Measurements from ENCODE around the gene CAD.

CAD gene

GRCh38 chr2:27223416-27223815 lies 6.2 kb downstream of the CAD start:
- Mint-ChIP-seq H3K9me3 (no peaks in the 10 kb centered on the region), H3K4me1 (ENCODE audit: low read depth) (peaks cover 4% of the 10 kb centered on the region), H3K27ac (no peak overlapping the region), H3K36me3 (ENCODE audit: low read depth) (peaks cover 76% of the 10 kb centered on the region), H3K4me3 (no peak overlapping the region), H3K27me3 (no peaks in the 10 kb centered on the region)
- intact Hi-C loops (cut with micrococcal nuclease), result no loop called here

- Mint-ChIP-seq H3K36me3 (ENCODE audit: low read depth) (peaks cover 87% of the 10 kb centered on the region), H3K27me3 (no peaks in the 10 kb centered on the region), H3K27ac (no peak overlapping the region), H3K9me3 (no peaks in the 10 kb centered on the region), H3K4me1 (ENCODE audit: low read depth) (no peaks in the 10 kb centered on the region), H3K4me3 (no peak overlapping the region)
- intact Hi-C loops (cut with micrococcal nuclease), result no loop called here
Measured at GRCh38 chr2:27225526-27225925, 8.4 kb downstream of the CAD start.

- no peaks in the 10 kb centered on the region for H3K4me1 Mint-ChIP-seq (ENCODE audit: low read depth)
- H3K27me3 Mint-ChIP-seq, result no peaks in the 10 kb centered on the region
- intact Hi-C loops (cut with micrococcal nuclease), result no loop called here
- H3K27ac Mint-ChIP-seq, result no peak overlapping the region
- no peaks in the 10 kb centered on the region for H3K9me3 Mint-ChIP-seq
- no peak overlapping the region for H3K4me3 Mint-ChIP-seq
- H3K36me3 Mint-ChIP-seq (ENCODE audit: low read depth), result peaks cover 94% of the 10 kb centered on the region
Measured at GRCh38 chr2:27227501-27227900, 10.3 kb downstream of the CAD start.

GRCh38 chr2:27231921-27232320 lies 14.8 kb downstream of the CAD start:
- Mint-ChIP-seq H3K36me3 (ENCODE audit: low read depth) (peaks cover 94% of the 10 kb centered on the region), H3K4me3 (no peak overlapping the region), H3K27me3 (no peaks in the 10 kb centered on the region), H3K4me1 (ENCODE audit: low read depth) (no peaks in the 10 kb centered on the region), H3K9me3 (no peaks in the 10 kb centered on the region), H3K27ac (no peak overlapping the region)
- intact Hi-C loops (cut with micrococcal nuclease), result no loop called here

GRCh38 chr2:27233341-27233740 lies 16.2 kb downstream of the CAD start:
- intact Hi-C loops (cut with micrococcal nuclease), result no loop called here

GRCh38 chr2:27236136-27236535 lies 19.0 kb downstream of the CAD start:
- H3K4me3 Mint-ChIP-seq, result no peak overlapping the region
- no peaks in the 10 kb centered on the region for H3K27me3 Mint-ChIP-seq
- H3K27ac Mint-ChIP-seq, result no peak overlapping the region
- H3K36me3 Mint-ChIP-seq (ENCODE audit: low read depth), result peaks cover 100% of the 10 kb centered on the region
- no peaks in the 10 kb centered on the region for H3K4me1 Mint-ChIP-seq (ENCODE audit: low read depth)
- H3K9me3 Mint-ChIP-seq, result no peaks in the 10 kb centered on the region
- intact Hi-C loops (cut with micrococcal nuclease), result no loop called here

More at GRCh38 chr2:27233341-27233740, 16.2 kb downstream of the CAD start:
- H3K9me3 Mint-ChIP-seq, result no peaks in the 10 kb centered on the region
- peaks cover 98% of the 10 kb centered on the region for H3K36me3 Mint-ChIP-seq (ENCODE audit: low read depth)
- no peak overlapping the region for H3K4me3 Mint-ChIP-seq
- no peaks in the 10 kb centered on the region for H3K27me3 Mint-ChIP-seq
- no peak overlapping the region for H3K27ac Mint-ChIP-seq
- H3K4me1 Mint-ChIP-seq (ENCODE audit: low read depth), result no peaks in the 10 kb centered on the region

- H3K4me3 Mint-ChIP-seq, result no peak overlapping the region
Measured at GRCh38 chr2:27236626-27237025, 19.5 kb downstream of the CAD start.

GRCh38 chr2:27237341-27237945 lies 20.3 kb downstream of the CAD start:
- H3K36me3 Mint-ChIP-seq (ENCODE audit: low read depth), result peaks cover 100% of the 10 kb centered on the region
- intact Hi-C loops (cut with micrococcal nuclease), result no loop called here
- no peak overlapping the region for H3K27ac Mint-ChIP-seq
- H3K4me3 Mint-ChIP-seq, result no peak overlapping the region
- no peaks in the 10 kb centered on the region for H3K9me3 Mint-ChIP-seq
- H3K4me1 Mint-ChIP-seq (ENCODE audit: low read depth), result no peaks in the 10 kb centered on the region
- no peaks in the 10 kb centered on the region for H3K27me3 Mint-ChIP-seq

More at GRCh38 chr2:27236626-27237025, 19.5 kb downstream of the CAD start:
- H3K27ac Mint-ChIP-seq, result no peak overlapping the region
- intact Hi-C loops (cut with micrococcal nuclease), result no loop called here
- H3K36me3 Mint-ChIP-seq (ENCODE audit: low read depth), result peaks cover 100% of the 10 kb centered on the region
- H3K9me3 Mint-ChIP-seq, result no peaks in the 10 kb centered on the region
- no peaks in the 10 kb centered on the region for H3K27me3 Mint-ChIP-seq
- H3K4me1 Mint-ChIP-seq (ENCODE audit: low read depth), result no peaks in the 10 kb centered on the region

GRCh38 chr2:27238976-27239375 lies 21.8 kb downstream of the CAD start:
- no peak overlapping the region for H3K4me3 Mint-ChIP-seq
- intact Hi-C loops (cut with micrococcal nuclease), result no loop called here
- H3K36me3 Mint-ChIP-seq (ENCODE audit: low read depth), result peaks cover 100% of the 10 kb centered on the region
- H3K27ac Mint-ChIP-seq, result no peak overlapping the region
- H3K9me3 Mint-ChIP-seq, result no peaks in the 10 kb centered on the region
- no peaks in the 10 kb centered on the region for H3K27me3 Mint-ChIP-seq
- no peaks in the 10 kb centered on the region for H3K4me1 Mint-ChIP-seq (ENCODE audit: low read depth)

GRCh38 chr2:27240406-27240805 lies 23.2 kb downstream of the CAD start:
- H3K27me3 Mint-ChIP-seq, result no peaks in the 10 kb centered on the region
- no peaks in the 10 kb centered on the region for H3K9me3 Mint-ChIP-seq
- intact Hi-C loops (cut with micrococcal nuclease), result no loop called here
- peaks cover 94% of the 10 kb centered on the region for H3K36me3 Mint-ChIP-seq (ENCODE audit: low read depth)
- H3K4me1 Mint-ChIP-seq (ENCODE audit: low read depth), result no peaks in the 10 kb centered on the region
- no peak overlapping the region for H3K4me3 Mint-ChIP-seq
- H3K27ac Mint-ChIP-seq, result no peak overlapping the region

- H3K4me3 Mint-ChIP-seq, result no peak overlapping the region
- H3K27ac Mint-ChIP-seq, result no peak overlapping the region
- peaks cover 79% of the 10 kb centered on the region for H3K36me3 Mint-ChIP-seq (ENCODE audit: low read depth)
- no peaks in the 10 kb centered on the region for H3K4me1 Mint-ChIP-seq (ENCODE audit: low read depth)
- H3K9me3 Mint-ChIP-seq, result no peaks in the 10 kb centered on the region
- intact Hi-C loops (cut with micrococcal nuclease), result no loop called here
- H3K27me3 Mint-ChIP-seq, result no peaks in the 10 kb centered on the region
Measured at GRCh38 chr2:27241761-27242613, 24.8 kb downstream of the CAD start.

GRCh38 chr2:27242614-27242951 lies 25.4 kb downstream of the CAD start:
- peaks cover 2% of the 10 kb centered on the region for H3K27me3 Mint-ChIP-seq
- H3K9me3 Mint-ChIP-seq, result no peaks in the 10 kb centered on the region
- H3K27ac Mint-ChIP-seq, result no peak overlapping the region
- H3K4me3 Mint-ChIP-seq, result no peak overlapping the region
- H3K36me3 Mint-ChIP-seq (ENCODE audit: low read depth), result peaks cover 73% of the 10 kb centered on the region
- no peaks in the 10 kb centered on the region for H3K4me1 Mint-ChIP-seq (ENCODE audit: low read depth)
- intact Hi-C loops (cut with micrococcal nuclease), result no loop called here

GRCh38 chr2:27243391-27244130 lies 26.4 kb downstream of the CAD start:
- H3K27ac Mint-ChIP-seq, result no peak overlapping the region
- peaks cover 63% of the 10 kb centered on the region for H3K36me3 Mint-ChIP-seq (ENCODE audit: low read depth)
- no peaks in the 10 kb centered on the region for H3K4me1 Mint-ChIP-seq (ENCODE audit: low read depth)
- H3K9me3 Mint-ChIP-seq, result no peaks in the 10 kb centered on the region
- no peak overlapping the region for H3K4me3 Mint-ChIP-seq
- intact Hi-C loops (cut with micrococcal nuclease), result no loop called here
- H3K27me3 Mint-ChIP-seq, result peaks cover 7% of the 10 kb centered on the region

GRCh38 chr2:27245116-27245515 lies 27.9 kb downstream of the CAD start:
- no peaks in the 10 kb centered on the region for H3K9me3 Mint-ChIP-seq
- H3K4me1 Mint-ChIP-seq (ENCODE audit: low read depth), result no peaks in the 10 kb centered on the region
- no peak overlapping the region for H3K4me3 Mint-ChIP-seq
- H3K27me3 Mint-ChIP-seq, result peaks cover 15% of the 10 kb centered on the region
- intact Hi-C loops (cut with micrococcal nuclease), result no loop called here
- H3K36me3 Mint-ChIP-seq (ENCODE audit: low read depth), result peaks cover 47% of the 10 kb centered on the region
- no peak overlapping the region for H3K27ac Mint-ChIP-seq
